Osteoblast (primary cell): ENCODE results near the gene ZNF524. TPM values are rescaled to one million over a fixed set of nuclear protein-coding genes. Genes with fewer than 3 reads are reported as not detected.
A peak's percentile ranks its signal among the peaks of the same experiment; 100 is the strongest.

ENCODE experiments used
- DNase-seq: peaks from one replicate; pipeline ENCODE4 v3.0.0; 2011; ENCODE audit warnings: low spot score, mixed read lengths; ENCODE audit not compliant: insufficient read length; ENCODE audit errors: missing footprints
- H2AFZ ChIP-seq: 2 replicates; pipeline ENCODE4 v1.6.0; 2011; ENCODE audit warnings: mild to moderate bottlenecking, low read length
- H3K27ac ChIP-seq: 2 replicates; pipeline ENCODE4 v1.5.1; 2011; ENCODE audit warnings: mild to moderate bottlenecking, low read depth, low read length, moderate library complexity
- H3K27me3 ChIP-seq: 2 replicates; pipeline ENCODE4 v1.6.0; 2012; ENCODE audit warnings: mild to moderate bottlenecking, control low read depth, inconsistent platforms, low read length, moderate library complexity; ENCODE audit not compliant: insufficient read depth
- H3K36me3 ChIP-seq: 2 replicates; pipeline ENCODE4 v1.5.1; 2011; ENCODE audit warnings: mild to moderate bottlenecking, low read length, control low read depth, moderate library complexity; ENCODE audit not compliant: insufficient read depth
- H3K4me1 ChIP-seq: 2 replicates; pipeline ENCODE4 v1.5.1; 2011; ENCODE audit warnings: mild to moderate bottlenecking, low read length, control low read depth, moderate library complexity; ENCODE audit not compliant: insufficient read depth
- H3K4me2 ChIP-seq: 2 replicates; pipeline ENCODE4 v1.6.0; 2011; ENCODE audit warnings: mild to moderate bottlenecking, low read length; ENCODE audit not compliant: insufficient read depth
- H3K4me3 ChIP-seq: fragments of 200-600 bp; sonication (generic); 3 replicates; pipeline ENCODE4 v1.5.1; 2012; ENCODE audit warnings: mild to moderate bottlenecking, low read length, inconsistent platforms; ENCODE audit not compliant: insufficient read depth
- H3K79me2 ChIP-seq: 2 replicates; pipeline ENCODE4 v1.6.0; 2012; ENCODE audit warnings: mild to moderate bottlenecking, low read length, control low read depth, inconsistent platforms; ENCODE audit not compliant: insufficient read depth
- H3K9me3 ChIP-seq: 2 replicates; pipeline ENCODE4 v1.5.1; 2011; ENCODE audit warnings: low read depth, low read length, control low read depth
- H4K20me1 ChIP-seq: 2 replicates; pipeline ENCODE4 v1.6.0; 2012; ENCODE audit warnings: mild to moderate bottlenecking, low read length, control low read depth; ENCODE audit not compliant: insufficient read depth
- CTCF ChIP-seq: IDR thresholded peaks from 2 replicates; pipeline ENCODE4 v1.5.1; 2011; ENCODE audit warnings: mild to moderate bottlenecking, low read depth, low read length, moderate library complexity; ENCODE audit errors: extremely low read depth
- total RNA-seq: library from RNA; depleted of rRNA; stranded (reverse); fragments of >200 nt; gene quantifications from 2 replicates; pipeline ENCODE4 v1.2.3, GENCODE V29; 2012

The ZNF524 gene
- total RNA-seq, 1 donor = 11.2 TPM

GRCh38 chr19:55640577-55641425, 40.7 kb downstream of the ZNF524 start, which contains the start of gene ZNF580:
Gene ZNF580, plus strand, starts transcription at chr19:55641002. Its CDS starts 1,507 bp downstream, at chr19:55642509.
- TF ChIP-seq CTCF = no peak
- peak within 1 kb of the TSS; percentile 98 for H3K4me2 ChIP-seq
- peaks cover 58% of the 10 kb centered on the region for H3K79me2 ChIP-seq
- H3K4me3 ChIP-seq = peak within 1 kb of the TSS; percentile 85
- H2AFZ ChIP-seq = peak within 1 kb of the TSS; percentile 81
- H3K9me3 ChIP-seq = no peaks in the 10 kb centered on the region
- H3K36me3 ChIP-seq = peaks cover 15% of the 10 kb centered on the region
- peaks cover 33% of the 10 kb centered on the region for H3K4me1 ChIP-seq
- no peaks in the 10 kb centered on the region for H3K27me3 ChIP-seq
- DNase-seq = peak; percentile 98
- peak within 1 kb of the TSS; percentile 80 for H3K27ac ChIP-seq
- peaks cover 6% of the 10 kb centered on the region for H4K20me1 ChIP-seq

GRCh38 chr19:55641426-55642152, 41.5 kb downstream of the ZNF524 start:
- H3K4me2 ChIP-seq = peak overlapping the region; percentile 98
- H3K9me3 ChIP-seq = no peaks in the 10 kb centered on the region
- peaks cover 25% of the 10 kb centered on the region for H3K4me1 ChIP-seq
- peak; percentile 78 for DNase-seq
- peak overlapping the region; percentile 85 for H3K4me3 ChIP-seq
- no peak for TF ChIP-seq CTCF
- H3K79me2 ChIP-seq = peaks cover 50% of the 10 kb centered on the region
- no peaks in the 10 kb centered on the region for H3K27me3 ChIP-seq
- no peaks in the 10 kb centered on the region for H4K20me1 ChIP-seq
- peak overlapping the region; percentile 22 for H2AFZ ChIP-seq
- H3K36me3 ChIP-seq = peaks cover 15% of the 10 kb centered on the region
- peak overlapping the region; percentile 61 for H3K27ac ChIP-seq

- peak overlapping the region; percentile 72 for H3K27ac ChIP-seq
- no peaks in the 10 kb centered on the region for H3K9me3 ChIP-seq
- H3K4me1 ChIP-seq = peaks cover 27% of the 10 kb centered on the region
- H2AFZ ChIP-seq = no peak overlapping the region
- H3K4me3 ChIP-seq = peak overlapping the region; percentile 85
- no peaks in the 10 kb centered on the region for H4K20me1 ChIP-seq
- no peak for TF ChIP-seq CTCF
- peak overlapping the region; percentile 98 for H3K4me2 ChIP-seq
- H3K27me3 ChIP-seq = no peaks in the 10 kb centered on the region
- H3K36me3 ChIP-seq = peaks cover 15% of the 10 kb centered on the region
- peaks cover 46% of the 10 kb centered on the region for H3K79me2 ChIP-seq
- DNase-seq = peak; percentile 95
These were observed 42.3 kb downstream of the ZNF524 start for GRCh38 chr19:55642153-55643002.
